Naive thymus-derived CD8-positive, alpha-beta T cell (primary cell): ENCODE data around the gene RAB11A. TPM values are rescaled to one million over a fixed set of nuclear protein-coding genes. Genes with fewer than 3 reads are reported as not detected.
"Not testable (repeated sequence)": the region's sequence is repeated elsewhere in the genome, so short reads cannot be mapped to it uniquely, and the experiment has no call there.

Experiments used
- ATAC-seq, 2 donors: fragments of 150-1000 bp; cut with Tn5 transposase in 1 of 2; sonication (Bioruptor Pico), chemical (Tn5 transposase) in 1 of 2; 1 replicate in 1 of 2; 2 replicates in 1 of 2; pipeline ENCODE4 v1.10.0; 2021; ENCODE audit warnings: mild to moderate bottlenecking in 2 of 2, moderate library complexity in 2 of 2
- POLR2A ChIA-PET: fragments of 350-600 bp; sonication (Branson Sonifier 250); formaldehyde crosslinking; loops from one replicate; lab custom pipeline; 2021; ENCODE audit warnings: antibody characterized with exemption; lab: Charles Lee
- DNase-seq, 10 donors: peaks; one replicate each; pipeline versions ENCODE4 v3.0.0 to v3.0.0-alpha.2; 2020 to 2022
- H3K27ac Mint-ChIP-seq, 10 donors: one replicate each; pipeline ENCODE4 v1.8.0; 2020 to 2022; ENCODE audit warnings: mild to moderate bottlenecking in 10 of 10, mixed read lengths in 10 of 10, moderate library complexity in 4 of 10, inconsistent platforms in 1 of 10
- H3K27me3 Mint-ChIP-seq, 5 donors: one replicate each; pipeline ENCODE4 v1.8.0; 2021 to 2022; ENCODE audit warnings: mixed read lengths in 5 of 5
- H3K36me3 Mint-ChIP-seq, 3 donors: one replicate each; pipeline ENCODE4 v1.8.0; 2020 to 2022; ENCODE audit warnings: mixed read lengths in 3 of 3, mild to moderate bottlenecking in 2 of 3, inconsistent platforms in 1 of 3
- H3K4me1 Mint-ChIP-seq, 4 donors: one replicate each; pipeline ENCODE4 v1.8.0; 2021 to 2022; ENCODE audit warnings: mixed read lengths in 4 of 4
- H3K4me3 Mint-ChIP-seq, 10 donors: one replicate each; pipeline ENCODE4 v1.8.0; 2020 to 2022; ENCODE audit warnings: mild to moderate bottlenecking in 10 of 10, mixed read lengths in 10 of 10, moderate library complexity in 6 of 10, inconsistent platforms in 1 of 10
- H3K9me3 Mint-ChIP-seq, 9 donors: one replicate each; pipeline ENCODE4 v1.8.0; 2020 to 2022; ENCODE audit warnings: mixed read lengths in 9 of 9, mild to moderate bottlenecking in 3 of 9, inconsistent platforms in 1 of 9, moderate library complexity in 1 of 9
- polyA plus RNA-seq, 3 donors: library from polyadenylated mRNA; unstranded; fragments of 300-500 nt; fragmentation: Illumina TruSeq; gene quantifications; one replicate each; pipeline ENCODE4 v1.2.3, GENCODE V29; 2021
- total RNA-seq, 8 experiments: library from RNA in 2 of 8; stranded (reverse) in 2 of 8; gene quantifications; one replicate each; pipeline ENCODE4 v1.2.3 and lab custom pipeline; 2021 to 2026

RAB11A gene
- total and polyA plus RNA-seq, 5 experiments from 2014 or later = 75.9 to 204 (median 186) TPM

DNA sequence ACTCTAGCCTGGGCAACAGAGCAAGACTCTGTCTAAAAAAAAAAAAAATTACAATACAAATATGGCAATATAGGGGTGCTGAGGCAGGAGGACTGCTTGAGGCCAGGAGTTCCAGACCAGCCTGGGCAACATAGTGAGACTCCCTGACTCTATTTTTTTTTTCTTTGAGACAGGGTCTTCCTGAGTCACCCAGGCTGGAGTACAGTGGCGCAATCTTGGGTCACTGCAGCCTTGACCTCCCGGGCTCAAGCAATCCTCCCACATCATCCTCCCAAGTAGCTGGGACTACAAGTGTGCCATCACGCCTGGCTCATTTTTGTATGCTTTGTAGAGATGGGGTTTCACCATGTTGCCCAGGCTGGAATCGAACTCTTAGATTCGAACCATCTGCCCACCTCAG is 17.3 kb upstream of the RAB11A start:
- peaks cover 0 to 2% (median 0%) of the 10 kb centered on the region in 5 donors for H3K27me3 Mint-ChIP-seq
- ATAC-seq = no peak

DNA sequence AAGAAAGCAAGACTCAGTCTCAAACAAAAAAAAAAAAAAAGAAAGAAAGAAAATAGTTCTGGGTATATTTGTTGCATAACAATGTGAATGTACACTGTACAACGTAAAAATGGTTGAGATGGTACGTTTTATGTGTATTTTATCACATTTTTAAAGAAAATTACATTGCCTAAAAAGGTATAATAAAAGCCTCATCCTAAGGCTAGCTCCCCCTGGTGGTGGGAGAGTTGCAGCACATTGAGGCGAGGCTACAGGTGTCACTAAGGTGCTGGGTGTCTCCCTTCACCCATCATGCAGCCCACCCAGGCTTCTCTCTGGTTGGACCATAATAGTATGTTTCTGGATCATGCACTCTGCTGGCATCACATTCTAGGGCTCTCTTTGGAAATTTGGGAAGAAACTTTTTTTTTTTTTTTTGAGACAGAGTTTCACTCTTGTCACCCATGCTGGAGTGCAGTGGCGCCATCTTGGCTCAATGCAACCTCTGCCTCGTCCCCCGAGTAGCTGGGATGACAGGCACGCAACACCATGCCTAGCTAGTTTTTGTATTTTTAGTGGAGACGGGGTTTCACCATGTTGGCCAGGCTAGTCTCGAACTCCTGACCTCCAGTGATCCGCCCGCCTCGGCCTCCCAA is 12.4 kb upstream of the RAB11A start:
- Mint-ChIP-seq H3K9me3 (no peaks in the 10 kb centered on the region), H3K4me3 (no peak overlapping the region), H3K4me1 (peaks cover 3 to 14% (median 9%) of the 10 kb centered on the region in 4 donors), H3K27me3 (no peaks in the 10 kb centered on the region), H3K36me3 (no peaks in the 10 kb centered on the region), H3K27ac (no peak overlapping the region)
- POLR2A ChIA-PET = interaction anchor here (0.6 to 0.8 kb wide), 4 partner anchors 19 to 218 kb away, joined by 3 to 4 read pairs (median 4); no protein-coding TSS in a partner anchor
- ATAC-seq = peak; percentile 93 to 95
- peak; percentile 64 to 93 (median 80) for DNase-seq

More for the DNA sequence above, 17.3 kb upstream of the RAB11A start:
- Mint-ChIP-seq H3K36me3 (no peaks in the 10 kb centered on the region), H3K9me3 (no peaks in the 10 kb centered on the region), H3K27ac (no peak overlapping the region), H3K4me1 (peaks cover 1 to 8% (median 2%) of the 10 kb centered on the region in 4 donors), H3K4me3 (no peak overlapping the region)
- DNase-seq = no peak
- POLR2A ChIA-PET = no interaction called here

DNA sequence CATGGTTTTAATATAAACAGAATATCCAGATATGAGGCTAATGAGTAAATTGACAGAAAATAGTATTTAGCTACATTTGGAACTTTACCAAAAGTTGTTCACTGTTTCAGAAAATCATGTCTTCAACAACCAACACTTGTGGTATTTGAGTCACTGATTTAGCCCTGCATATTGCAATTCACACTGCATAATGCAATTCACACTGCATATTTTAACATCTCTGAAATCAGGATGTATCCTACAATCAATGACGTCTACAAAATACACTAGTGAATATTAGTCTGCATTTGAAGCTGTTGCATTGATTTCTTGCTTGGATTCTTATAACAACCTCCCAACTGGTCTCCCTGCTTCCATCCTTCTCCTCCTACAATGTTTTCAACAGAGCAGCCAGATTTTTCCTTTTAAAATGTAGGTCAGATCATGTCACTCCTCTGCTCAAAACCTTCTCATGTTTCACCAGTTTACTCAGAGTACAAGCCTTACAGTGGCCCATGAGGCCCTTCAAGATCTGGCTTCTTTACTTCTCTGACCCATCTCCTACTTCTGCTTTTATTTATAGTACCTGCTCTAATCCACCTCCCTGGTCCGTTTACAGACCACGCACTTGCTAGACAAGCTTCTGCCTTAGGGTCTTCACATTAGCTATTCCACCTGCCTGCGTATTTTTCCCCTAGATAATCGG is 11.4 kb upstream of the RAB11A start:
- POLR2A ChIA-PET = interaction anchor here (0.6 to 1.5 kb wide), 3 partner anchors 11 to 80 kb away, joined by 3 to 6 read pairs (median 3); partner anchors contain the start of gene RAB11A
- Mint-ChIP-seq H3K27me3 (no peaks in the 10 kb centered on the region), H3K36me3 (no peaks in the 10 kb centered on the region), H3K4me1 (peaks cover 7 to 18% (median 11%) of the 10 kb centered on the region in 4 donors), H3K27ac (peak overlapping the region in 2 of 10 donors; percentile 4 to 34), H3K4me3 (no peak overlapping the region), H3K9me3 (no peaks in the 10 kb centered on the region)
- DNase-seq = no peak
- ATAC-seq = no peak

DNA sequence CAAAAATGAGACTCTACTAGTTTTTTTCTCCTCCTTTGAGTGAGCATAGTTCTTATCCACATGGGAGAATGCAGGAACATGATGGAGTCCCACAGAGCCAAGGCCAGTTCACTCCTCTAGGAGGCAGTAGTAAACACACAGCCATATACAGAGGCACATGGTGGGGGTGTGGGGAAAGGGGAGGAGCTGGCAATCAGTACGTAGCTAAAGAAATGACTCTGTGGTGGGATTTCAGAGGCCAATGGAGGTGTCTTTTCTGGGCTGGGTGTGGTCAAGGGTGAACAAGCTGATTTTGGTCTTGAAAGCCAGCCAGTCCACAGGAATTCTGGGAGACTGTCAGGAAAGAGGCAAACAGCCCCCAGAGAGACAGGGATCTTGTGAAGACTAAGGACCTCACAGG is 6.6 kb upstream of the RAB11A start:
- Mint-ChIP-seq H3K9me3 (no peaks in the 10 kb centered on the region), H3K27me3 (no peaks in the 10 kb centered on the region), H3K36me3 (no peaks in the 10 kb centered on the region), H3K27ac (peak overlapping the region in 2 of 10 donors; percentile 17 to 21), H3K4me3 (peak overlapping the region in 1 of 10 donors; percentile 56), H3K4me1 (peaks cover 0 to 14% (median 8%) of the 10 kb centered on the region in 4 donors)
- peak in 9 of 10 donors; percentile 7 to 70 (median 52) for DNase-seq
- POLR2A ChIA-PET = no interaction called here
- ATAC-seq = peak; percentile 97 to 100

DNA sequence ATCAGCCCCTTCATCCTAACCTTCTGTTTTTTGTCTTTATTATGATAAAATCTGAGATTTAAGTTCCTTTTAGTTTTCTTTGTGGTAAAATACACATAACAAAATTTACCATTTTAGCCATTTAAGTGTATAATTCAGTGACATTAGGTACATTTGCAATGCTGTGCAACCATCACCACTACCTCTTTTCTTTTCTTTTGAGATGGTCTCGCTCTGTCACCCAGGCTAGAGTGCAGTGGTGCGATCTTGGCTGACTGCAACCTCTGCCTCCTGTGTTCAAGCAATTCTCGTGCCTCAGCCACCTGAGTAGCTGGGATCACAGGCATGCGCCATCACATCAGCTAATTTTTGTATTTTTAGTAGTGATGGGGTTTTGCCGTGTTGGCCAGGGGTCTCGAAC is 6.2 kb upstream of the RAB11A start:
- no peaks in the 10 kb centered on the region for H3K9me3 Mint-ChIP-seq
- POLR2A ChIA-PET = interaction anchor here (0.5 kb wide), 1 partner anchor 1247 kb away, joined by 6 read pairs; no protein-coding TSS in a partner anchor
- H3K27ac Mint-ChIP-seq = peak overlapping the region in 1 of 10 donors; percentile 17
- ATAC-seq = no peak
- peaks cover 0 to 10% (median 8%) of the 10 kb centered on the region in 4 donors for H3K4me1 Mint-ChIP-seq
- H3K4me3 Mint-ChIP-seq = no peak overlapping the region
- H3K27me3 Mint-ChIP-seq = no peaks in the 10 kb centered on the region
- H3K36me3 Mint-ChIP-seq = no peaks in the 10 kb centered on the region
- no peak for DNase-seq

DNA sequence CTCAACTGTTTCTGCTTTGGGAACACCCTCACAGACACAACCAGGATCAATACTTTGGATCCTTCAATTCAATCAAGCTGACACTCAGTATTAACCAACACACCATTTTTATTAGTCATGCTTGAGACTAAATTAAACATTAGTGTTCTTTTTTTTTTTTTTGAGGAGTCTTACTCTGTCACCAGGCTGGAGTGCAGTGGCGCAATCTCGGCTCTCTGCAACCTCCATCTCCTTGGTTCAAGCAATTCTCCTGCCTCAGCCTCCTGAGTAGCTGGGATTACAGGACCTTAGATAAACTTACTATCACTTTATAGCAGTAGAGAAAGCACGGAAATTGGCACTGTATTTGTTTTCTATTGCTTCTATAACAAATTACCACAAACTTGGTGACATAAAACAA is 2.0 kb upstream of the RAB11A start:
- DNase-seq (no peak), ATAC-seq (no peak)
- Mint-ChIP-seq H3K4me1 (peaks cover 24 to 28% (median 26%) of the 10 kb centered on the region in 4 donors), H3K4me3 (no peak overlapping the region), H3K36me3 (no peaks in the 10 kb centered on the region), H3K27ac (peak overlapping the region in 1 of 10 donors; percentile 24), H3K27me3 (peaks cover 0 to 4% (median 0%) of the 10 kb centered on the region in 5 donors), H3K9me3 (peaks cover 0 to 4% (median 0%) of the 10 kb centered on the region in 9 donors)
- POLR2A ChIA-PET = interaction anchor here (0.7 kb wide), 1 partner anchor 427 kb away, joined by 3 read pairs; no protein-coding TSS in a partner anchor

DNA sequence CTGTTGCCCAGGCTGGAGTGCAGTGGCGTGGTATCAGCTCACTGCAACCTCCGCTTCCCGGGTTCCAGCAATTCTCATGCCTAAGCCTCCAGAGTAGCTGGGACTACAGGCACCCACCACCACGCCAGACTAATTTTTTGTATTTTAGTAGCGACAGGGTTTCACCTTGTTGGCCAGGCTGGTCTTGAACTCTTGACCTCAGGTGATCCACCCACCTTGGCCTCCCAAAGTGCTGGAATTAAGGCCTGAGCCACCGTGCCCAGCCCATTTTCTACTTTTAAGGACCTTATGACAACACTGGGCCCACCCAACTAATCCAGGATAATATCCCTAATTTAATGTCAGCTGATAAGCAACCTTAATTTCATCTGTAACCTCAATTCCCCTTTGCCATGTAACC is 1.4 kb upstream of the RAB11A start:
- not testable (repeated sequence) for H3K27me3 Mint-ChIP-seq, H3K36me3 Mint-ChIP-seq, ATAC-seq, H3K9me3 Mint-ChIP-seq, DNase-seq
- H3K27ac Mint-ChIP-seq = peak overlapping the region in 2 of 10 donors; percentile 50 to 93
- peaks cover 26 to 30% (median 28%) of the 10 kb centered on the region in 4 donors for H3K4me1 Mint-ChIP-seq
- POLR2A ChIA-PET = interaction anchor here (0.7 to 2.4 kb wide), 5 partner anchors 9 to 427 kb away, joined by 3 to 23 read pairs (median 10); partner anchors contain the start of genes DENND4A and DPP8
- peak overlapping the region in 2 of 10 donors; percentile 93 to 97 for H3K4me3 Mint-ChIP-seq

DNA sequence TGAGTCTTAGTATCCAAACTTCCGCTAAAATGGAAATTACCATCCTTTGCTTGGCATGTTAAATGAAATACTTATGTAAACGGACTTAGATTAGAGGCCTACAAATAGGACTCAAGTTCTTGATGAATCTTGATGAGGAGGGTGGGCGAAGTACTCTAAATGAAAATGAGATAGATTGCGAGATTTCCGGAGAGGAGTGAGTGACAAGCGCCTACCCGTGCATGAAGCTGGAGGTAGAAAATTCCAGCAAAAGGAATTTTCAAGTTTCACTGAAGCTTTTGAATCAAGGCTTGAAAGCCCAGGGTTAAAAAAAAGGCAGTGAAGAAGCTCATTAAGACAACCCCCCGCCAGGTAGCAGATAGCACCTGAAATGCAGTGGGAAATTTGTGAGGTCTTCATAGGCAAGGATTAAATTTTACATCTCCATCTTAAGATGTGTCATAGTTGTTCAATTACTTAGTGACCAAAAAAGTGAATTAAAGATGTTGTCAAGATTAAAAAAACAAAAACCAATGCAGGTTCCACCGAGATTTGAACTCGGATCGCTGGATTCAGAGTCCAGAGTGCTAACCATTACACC is 655 bp upstream of the RAB11A start:
- H3K4me1 Mint-ChIP-seq = peaks cover 26 to 35% (median 31%) of the 10 kb centered on the region in 4 donors
- H3K27me3 Mint-ChIP-seq = peaks cover 0 to 4% (median 0%) of the 10 kb centered on the region in 5 donors
- H3K9me3 Mint-ChIP-seq = peaks cover 0 to 4% (median 0%) of the 10 kb centered on the region in 9 donors
- peak overlapping the region; percentile 93 to 100 (median 99) for H3K27ac Mint-ChIP-seq
- H3K36me3 Mint-ChIP-seq = no peaks in the 10 kb centered on the region
- no peak for DNase-seq
- POLR2A ChIA-PET = interaction anchor here (0.5 to 2.4 kb wide), 24 partner anchors 10 to 1997 kb away, joined by 3 to 23 read pairs (median 4); partner anchors contain the start of genes DENND4A, DPP8, INTS14 and SNX1
- no peak for ATAC-seq
- peak overlapping the region; percentile 93 to 100 (median 99) for H3K4me3 Mint-ChIP-seq

DNA sequence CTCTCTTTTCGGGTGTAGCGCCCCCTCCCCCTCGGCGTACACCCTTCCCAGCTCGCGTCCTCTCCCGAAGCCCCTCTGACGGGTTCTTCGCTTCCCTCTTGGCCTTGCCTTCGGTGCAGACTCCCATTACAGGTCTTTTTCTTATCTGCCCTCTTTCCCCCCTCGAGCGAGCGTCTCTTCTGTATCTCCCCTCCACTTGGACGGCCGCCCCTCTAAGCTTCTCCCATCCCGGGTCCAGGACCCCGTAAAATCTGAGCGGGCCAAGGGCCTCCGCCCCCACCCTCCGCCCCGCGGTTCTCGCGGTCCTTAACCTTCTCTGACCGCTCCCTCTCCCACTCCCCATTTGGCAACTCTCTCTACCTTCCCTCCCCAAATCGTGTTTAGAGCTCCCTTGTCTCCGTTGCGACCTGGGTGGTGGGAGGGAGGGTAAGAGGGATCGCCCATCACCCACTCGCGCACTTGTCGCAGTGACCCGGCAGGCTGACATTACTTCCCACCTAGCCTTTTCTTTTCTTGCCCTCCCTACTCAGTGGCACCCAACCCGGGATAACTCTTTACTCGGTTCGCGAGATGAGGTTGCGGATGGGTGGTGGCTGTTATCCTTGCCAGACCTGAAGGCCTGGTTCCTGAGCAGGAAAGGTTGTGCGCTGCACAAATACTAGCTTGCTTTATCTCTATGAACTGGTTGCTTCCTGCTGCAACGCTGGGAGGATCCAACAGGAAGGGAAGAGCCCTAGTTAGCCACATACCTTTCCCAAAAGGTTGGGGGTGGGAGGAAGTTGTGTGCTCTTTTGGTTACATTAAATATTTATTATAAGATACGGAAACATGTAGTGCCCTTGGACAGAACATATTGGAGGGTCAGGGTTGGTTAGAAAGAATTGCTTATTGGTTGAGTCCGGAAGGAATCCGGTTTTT is 922 bp downstream of the RAB11A start:
- Mint-ChIP-seq H3K27me3 (peaks cover 0 to 4% (median 0%) of the 10 kb centered on the region in 5 donors), H3K9me3 (peaks cover 0 to 4% (median 0%) of the 10 kb centered on the region in 9 donors), H3K27ac (peak overlapping the region; percentile 93 to 100 (median 99)), H3K36me3 (peaks cover 0 to 9% (median 0%) of the 10 kb centered on the region in 3 donors), H3K4me1 (peaks cover 26 to 40% (median 37%) of the 10 kb centered on the region in 4 donors), H3K4me3 (peak overlapping the region; percentile 93 to 100 (median 99))
- ATAC-seq = no peak
- POLR2A ChIA-PET = interaction anchor here (0.5 to 2.4 kb wide), 21 partner anchors 9 to 565 kb away, joined by 3 to 23 read pairs (median 4); partner anchors contain the start of genes DENND4A, DPP8, INTS14 and RNU5B-1
- DNase-seq = peak in 6 of 10 donors; percentile 7 to 67 (median 28)

DNA sequence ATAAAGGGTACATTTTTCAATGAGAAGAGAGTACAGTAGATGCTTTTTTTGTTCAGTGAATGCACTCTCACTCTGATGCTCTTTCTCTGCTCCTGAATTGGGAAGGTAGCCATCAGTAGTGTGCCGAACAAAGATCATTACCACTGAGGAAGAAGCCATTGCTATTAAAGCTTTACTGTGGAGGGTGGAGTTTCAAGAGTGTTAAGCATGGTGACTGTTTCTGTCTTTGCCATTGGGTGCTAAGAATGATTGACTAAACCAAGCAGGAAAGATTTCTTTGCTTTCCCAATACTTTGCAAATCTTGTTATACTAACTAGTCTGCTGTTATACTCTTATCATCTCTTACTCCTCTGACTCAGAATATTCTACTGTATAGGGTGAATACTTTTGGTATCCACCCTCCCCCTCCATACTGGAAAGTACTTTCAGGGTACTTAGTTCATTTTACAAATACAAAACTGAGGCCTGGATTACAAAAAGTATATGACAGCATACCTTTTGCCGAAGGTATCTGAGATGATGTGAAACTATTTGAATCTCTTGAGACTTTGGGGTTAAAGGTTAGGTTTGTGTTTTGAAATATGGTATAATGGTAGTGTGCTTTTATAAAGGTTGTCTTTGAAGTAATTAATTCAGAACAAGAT is 1.7 kb downstream of the RAB11A start:
- Mint-ChIP-seq H3K36me3 (peaks cover 0 to 17% (median 0%) of the 10 kb centered on the region in 3 donors), H3K27me3 (peaks cover 0 to 4% (median 0%) of the 10 kb centered on the region in 5 donors), H3K9me3 (peaks cover 0 to 4% (median 0%) of the 10 kb centered on the region in 9 donors), H3K27ac (peak overlapping the region; percentile 86 to 100 (median 98)), H3K4me3 (peak overlapping the region; percentile 93 to 100 (median 99)), H3K4me1 (peaks cover 26 to 46% (median 40%) of the 10 kb centered on the region in 4 donors)
- no peak for DNase-seq
- no peak for ATAC-seq
- POLR2A ChIA-PET = interaction anchor here (0.7 to 2.4 kb wide), 2 partner anchors 25 to 36 kb away, joined by 3 to 21 read pairs; no protein-coding TSS in a partner anchor

DNA sequence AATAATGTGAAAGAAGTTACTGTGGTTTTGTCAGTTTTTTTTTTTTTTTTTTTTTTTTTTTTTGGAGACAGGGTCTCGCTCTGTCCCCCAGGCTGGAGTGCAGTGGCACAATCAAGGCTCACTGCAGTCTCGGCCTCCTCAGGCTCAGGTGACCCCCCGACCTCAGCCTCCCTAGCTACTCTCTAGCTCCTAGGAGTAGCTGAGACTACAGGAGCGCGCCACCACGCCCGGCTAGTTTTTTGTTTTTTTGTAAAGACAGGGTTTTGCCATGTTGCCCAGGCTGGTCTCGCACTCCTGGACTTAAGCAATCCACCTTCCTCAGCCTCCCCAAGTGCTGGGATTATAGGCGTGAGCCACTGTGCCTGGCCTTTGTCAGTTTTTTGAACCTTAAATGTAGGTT is 2.6 kb downstream of the RAB11A start:
- H3K27ac Mint-ChIP-seq, H3K9me3 Mint-ChIP-seq, DNase-seq, H3K27me3 Mint-ChIP-seq, POLR2A ChIA-PET, ATAC-seq: not testable (repeated sequence)
- peaks cover 0 to 22% (median 0%) of the 10 kb centered on the region in 3 donors for H3K36me3 Mint-ChIP-seq
- H3K4me1 Mint-ChIP-seq = peaks cover 26 to 49% (median 42%) of the 10 kb centered on the region in 4 donors
- H3K4me3 Mint-ChIP-seq = peak overlapping the region in 1 of 10 donors; percentile 99
